Endothelial cell of umbilical vein (primary cell): ENCODE measurements around the gene NFYC. TPM values are rescaled to one million over a fixed set of nuclear protein-coding genes. Genes with fewer than 3 reads are reported as not detected.

ENCODE experiments used
- BruUV-seq: library from RNA; stranded (reverse); fragments of 400-500 nt; replicated peaks from 2 replicates; lab custom pipeline; 2021; lab: Mats Ljungman, UMichigan
- CTCF ChIA-PET: fragments of 300-600, 350-600 bp; sonication (Branson Sonifier 250); formaldehyde crosslinking; loops from one replicate; lab custom pipeline; 2021; ENCODE audit warnings: antibody characterized with exemption, inconsistent platforms; lab: Charles Lee
- POLR2A ChIA-PET: fragments of 300-600, 350-600 bp; sonication (Branson Sonifier 250); formaldehyde crosslinking; loops from one replicate; lab custom pipeline; 2021; ENCODE audit warnings: antibody characterized with exemption, inconsistent platforms; lab: Charles Lee
- DNase-seq: peaks from one replicate; pipeline ENCODE4 v3.0.0-alpha.2; 2011; ENCODE audit warnings: low read depth, low spot score
- FAIRE-seq: peaks from 2 replicates; lab custom pipeline; 2011; peaks lifted over from hg19 to GRCh38; lab: Jason Lieb, UNC
- H2AFZ ChIP-seq: 2 replicates; pipeline ENCODE4 v1.6.0; 2012; ENCODE audit warnings: low read depth, low read length, control low read depth, inconsistent platforms
- H3K27ac ChIP-seq: 2 replicates; pipeline ENCODE4 v1.5.1; 2011; ENCODE audit warnings: low read depth, mild to moderate bottlenecking, control low read depth, low read length, moderate library complexity; ENCODE audit not compliant: insufficient read depth
- H3K27me3 ChIP-seq, 2 experiments: 2 replicates each; pipeline versions ENCODE4 v1.6.0 to v1.6.1; 2011; ENCODE audit warnings: low read length in 2 of 2, mixed read lengths in 1 of 2; ENCODE audit not compliant: control insufficient read depth in 2 of 2, insufficient read depth in 2 of 2
- H3K36me3 ChIP-seq, 2 experiments: 2 replicates in 1 of 2; 3 replicates in 1 of 2; pipeline ENCODE4 v1.5.1; 2011; ENCODE audit warnings: low read length in 2 of 2, mild to moderate bottlenecking in 1 of 2, moderate library complexity in 1 of 2; ENCODE audit not compliant: control insufficient read depth in 2 of 2, insufficient read depth in 2 of 2; ENCODE audit errors: extremely low read depth in 1 of 2
- H3K4me1 ChIP-seq: 3 replicates; pipeline ENCODE4 v1.5.1; 2011; ENCODE audit warnings: mild to moderate bottlenecking, low read length; ENCODE audit not compliant: control insufficient read depth, insufficient read depth; ENCODE audit errors: extremely low read depth
- H3K4me2 ChIP-seq: 2 replicates; pipeline ENCODE4 v1.6.1; 2011; ENCODE audit warnings: low read length, control low read depth, mixed read lengths; ENCODE audit not compliant: insufficient read depth
- H3K4me3 ChIP-seq, 3 experiments: fragments of 200-600 bp in 1 of 3; sonication (generic), shearing (Covaris generic) in 1 of 3; replicated peaks in 1 of 3; 2 replicates each; pipeline ENCODE4 v1.5.1; 2011 to 2016; ENCODE audit warnings: control low read depth in 3 of 3, low read length in 3 of 3, mild to moderate bottlenecking in 2 of 3, inconsistent platforms in 1 of 3, low read depth in 1 of 3, moderate library complexity in 1 of 3; ENCODE audit not compliant: insufficient read depth in 1 of 3
- H3K79me2 ChIP-seq: 2 replicates; pipeline ENCODE4 v1.6.0; 2012; ENCODE audit warnings: low read length, inconsistent platforms; ENCODE audit not compliant: control insufficient read depth, insufficient read depth
- H3K9ac ChIP-seq: replicated peaks from 2 replicates; pipeline ENCODE3; 2011; ENCODE audit warnings: low read length, control low read depth; ENCODE audit not compliant: insufficient read depth; ENCODE audit errors: extremely low read depth
- H3K9me1 ChIP-seq: replicated peaks from 3 replicates; pipeline ENCODE4 v1.6.0; 2011; ENCODE audit warnings: mild to moderate bottlenecking, low read length; ENCODE audit not compliant: control insufficient read depth, insufficient read depth; ENCODE audit errors: extremely low read depth
- H3K9me3 ChIP-seq: replicated peaks from 2 replicates; pipeline ENCODE4 v1.5.1; 2012; ENCODE audit warnings: low read length, inconsistent platforms; ENCODE audit not compliant: control insufficient read depth, insufficient read depth
- H4K20me1 ChIP-seq: replicated peaks from 2 replicates; pipeline ENCODE3; 2011; ENCODE audit warnings: mild to moderate bottlenecking, low read length; ENCODE audit not compliant: control insufficient read depth, insufficient read depth; ENCODE audit errors: extremely low read depth
- CTCF ChIP-seq, 2 donors: IDR thresholded peaks; 1 replicate in 1 of 2; 2 replicates in 1 of 2; pipeline ENCODE4 v1.5.1; 2011; ENCODE audit warnings: low read length in 2 of 2, mild to moderate bottlenecking in 2 of 2, moderate library complexity in 2 of 2, control low read depth in 1 of 2, inconsistent platforms in 1 of 2, low read depth in 1 of 2; ENCODE audit not compliant: insufficient read depth in 1 of 2; ENCODE audit errors: extremely low read depth in 1 of 2
- FOS ChIP-seq: IDR thresholded peaks from 2 replicates; pipeline ENCODE4 v1.6.1; 2011; ENCODE audit warnings: mild to moderate bottlenecking, low read length, moderate library complexity, borderline replicate concordance; ENCODE audit not compliant: insufficient read depth
- GATA2 ChIP-seq: IDR thresholded peaks from 2 replicates; pipeline ENCODE4 v1.7.0; 2011; ENCODE audit warnings: low read depth, mild to moderate bottlenecking, moderate library complexity, mixed read lengths, low read length; ENCODE audit not compliant: insufficient read length, insufficient read depth
- JUN ChIP-seq: IDR thresholded peaks from 2 replicates; pipeline ENCODE4 v1.6.1; 2011; ENCODE audit warnings: borderline replicate concordance, low read depth; ENCODE audit not compliant: insufficient read length, insufficient read depth
- MAX ChIP-seq: IDR thresholded peaks from 2 replicates; pipeline ENCODE4 v1.6.1; 2011; ENCODE audit not compliant: insufficient read depth, insufficient read length
- MYC ChIP-seq: IDR thresholded peaks from one replicate; pipeline ENCODE4 v1.6.1; 2011; ENCODE audit warnings: mild to moderate bottlenecking, low read depth, low read length
- POLR2A ChIP-seq: IDR thresholded peaks from 2 replicates; pipeline ENCODE4 v1.6.1; 2012; ENCODE audit warnings: low read depth, mild to moderate bottlenecking, control low read depth, low read length
- POLR2AphosphoS5 ChIP-seq: IDR thresholded peaks from 2 replicates; pipeline ENCODE4 v1.6.1; 2012; ENCODE audit warnings: low read depth, mild to moderate bottlenecking, control low read depth, low read length, moderate library complexity; ENCODE audit not compliant: insufficient read depth
- dilution Hi-C: fragments of 300-500 bp; cut with MboI; formaldehyde crosslinking; loops from one replicate; pipeline ENCODE4 v1.15.0; 2019; ENCODE audit warnings: low sequenced_read_pairs; ENCODE audit not compliant: extremely low pct_ligation_motif_present
- intact Hi-C: fragments of 100-400 bp; cut with micrococcal nuclease; formaldehyde crosslinking; loops from one replicate; pipeline ENCODE4 v1.10.0; 2022
- polyA plus RNA-seq, 4 experiments: library from polyadenylated mRNA; depleted of rRNA in 3 of 4; stranded (reverse) in 3 of 4; unstranded in 1 of 4; fragments of >200 nt; gene quantifications; 2 replicates each; pipeline versions ENCODE4 v1.2.1 to v1.2.3, GENCODE V29; 2011 to 2012; ENCODE audit warnings: missing spikeins in 1 of 4
- total RNA-seq: library from RNA; stranded (reverse); gene quantifications from 2 replicates; pipeline ENCODE4 v1.2.3, GENCODE V29; 2021

Gene NFYC
- total and polyA plus RNA-seq, 2 donors (not counting 3 experiments of a cell fraction or from before 2014, with no cell fraction given) = 51.1 to 81.7 TPM

GRCh38 chr1:40740997-40741736, 49.7 kb downstream of the NFYC start:
- Histone ChIP-seq H3K36me3 (peaks cover 0 to 4% of the 10 kb centered on the region in 2 experiments), H2AFZ (no peak overlapping the region), H3K9me1 (no peaks in the 10 kb centered on the region), H3K27ac (no peak overlapping the region), H3K79me2 (no peaks in the 10 kb centered on the region), H3K9ac (no peak overlapping the region), H3K27me3 (no peaks in the 10 kb centered on the region), H3K4me1 (peaks cover 4% of the 10 kb centered on the region), H3K4me2 (no peak overlapping the region), H3K9me3 (no peaks in the 10 kb centered on the region), H4K20me1 (no peaks in the 10 kb centered on the region), H3K4me3 (no peak overlapping the region)
- no TSS peak for BruUV-seq
- FAIRE-seq (no peak), DNase-seq (no peak)
- intact Hi-C loops (no loop called here), dilution Hi-C loops (no loop called here)
- CTCF ChIA-PET = interaction anchor here (0.7 to 0.8 kb wide), 2 partner anchors 12 to 19 kb away, joined by 3 read pairs; no protein-coding TSS in a partner anchor
- TF ChIP-seq POLR2A (no peak), FOS (no peak), POLR2AphosphoS5 (no peak), JUN (no peak), MAX (no peak), GATA2 (no peak), MYC (no peak), CTCF (IDR thresholded peaks at IDR 0.05; ENCODE audit: extremely low read depth in 1 of 2, insufficient read depth in 1 of 2, low read depth in 1 of 2, low read length in 2 of 2) (no peak)
- POLR2A ChIA-PET = no interaction called here
